ENCODE measurements around the gene GRB10.
A peak's percentile ranks its signal among the peaks of the same experiment; 100 is the strongest.

Gene GRB10

DNA sequence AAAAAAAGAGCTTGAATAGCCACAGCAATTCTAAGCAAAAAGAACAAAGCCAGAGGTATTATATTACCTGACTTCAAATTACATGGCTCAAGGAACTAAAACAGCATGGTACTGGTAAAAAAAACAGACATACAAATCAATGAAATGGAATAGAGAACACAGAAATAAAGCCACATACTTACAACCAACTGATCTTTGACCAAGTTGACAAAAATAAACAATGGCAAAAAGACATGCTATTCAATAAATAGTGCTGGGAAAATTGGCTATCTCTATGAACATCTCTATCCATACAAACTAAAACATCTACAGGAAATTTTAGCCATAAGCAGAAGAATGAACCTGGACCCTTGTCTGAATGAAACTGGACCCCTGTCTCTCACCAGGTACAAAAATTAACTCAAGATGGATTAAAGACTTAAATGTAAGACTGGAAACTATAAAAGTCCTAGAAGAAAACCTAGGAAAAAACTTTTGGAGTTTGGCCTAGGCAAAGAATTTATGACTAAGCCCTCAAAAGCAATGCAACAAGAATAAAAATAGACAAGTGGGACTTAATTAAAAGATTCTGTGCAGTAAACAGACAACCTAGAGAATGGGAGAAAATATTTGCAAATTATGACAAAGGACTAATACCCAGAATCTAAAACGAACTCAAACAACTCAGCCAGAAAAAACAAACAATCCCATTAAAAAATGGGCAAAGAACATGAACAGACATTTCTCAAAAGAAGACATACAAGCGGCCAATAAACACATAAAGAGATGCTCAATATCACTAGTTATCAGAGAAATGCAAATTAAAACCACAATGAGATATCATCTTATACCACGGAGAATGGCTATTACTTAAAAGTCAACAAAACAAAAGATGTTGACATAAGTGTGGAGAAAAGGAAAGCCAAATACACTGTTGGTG, 144.7 kb downstream of the GRB10 start:
- DNase-seq (ENCODE audit: low read depth, low spot score): no peak

GRCh38 chr7:50634378-50634777, 148.3 kb downstream of the GRB10 start:
- no peak for DNase-seq (ENCODE audit: low read depth, low spot score)

DNA sequence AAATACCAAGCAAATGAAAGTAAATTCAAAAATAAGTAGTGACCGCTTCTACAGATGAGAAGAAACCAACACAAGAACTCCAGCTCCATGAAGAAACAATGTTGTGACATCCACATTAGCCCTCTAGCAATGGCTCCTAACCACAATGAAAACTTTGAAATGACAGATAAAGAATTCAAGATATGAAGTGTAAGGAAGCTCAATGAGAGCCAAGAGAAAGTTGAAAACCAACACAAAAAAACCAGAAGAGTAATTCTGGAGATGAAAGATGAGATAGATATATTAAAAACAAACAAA, 149.3 kb downstream of the GRB10 start:
- DNase-seq (ENCODE audit: low read depth, low spot score): no peak

GRCh38 chr7:50632561-50633413, 149.9 kb downstream of the GRB10 start:
- peak; percentile 72 for DNase-seq (ENCODE audit: low read depth, low spot score)

- no peak for DNase-seq (ENCODE audit: low read depth, low spot score)
Measured at GRCh38 chr7:50631639-50632038, 151.1 kb downstream of the GRB10 start.

DNA sequence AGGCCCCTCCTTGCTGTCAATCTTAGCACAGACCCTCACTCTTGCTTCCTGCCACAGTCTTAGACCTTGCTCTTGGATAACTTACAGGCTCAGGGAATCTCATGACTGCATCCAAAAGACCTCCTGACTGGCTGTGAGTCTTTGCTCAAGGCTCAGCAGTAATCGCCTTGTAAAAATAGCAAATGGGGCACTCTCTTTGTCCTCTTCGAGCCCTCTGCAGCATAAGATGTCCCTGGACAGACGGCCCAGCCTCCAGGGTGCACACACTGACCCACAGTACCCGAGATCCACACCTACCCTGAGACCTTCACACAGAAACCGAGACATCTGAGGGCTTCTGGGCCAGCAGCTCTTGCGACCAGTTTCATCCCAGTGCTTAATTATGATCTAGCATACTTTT, 151.6 kb downstream of the GRB10 start:
- no peak for DNase-seq (ENCODE audit: low read depth, low spot score)

DNA sequence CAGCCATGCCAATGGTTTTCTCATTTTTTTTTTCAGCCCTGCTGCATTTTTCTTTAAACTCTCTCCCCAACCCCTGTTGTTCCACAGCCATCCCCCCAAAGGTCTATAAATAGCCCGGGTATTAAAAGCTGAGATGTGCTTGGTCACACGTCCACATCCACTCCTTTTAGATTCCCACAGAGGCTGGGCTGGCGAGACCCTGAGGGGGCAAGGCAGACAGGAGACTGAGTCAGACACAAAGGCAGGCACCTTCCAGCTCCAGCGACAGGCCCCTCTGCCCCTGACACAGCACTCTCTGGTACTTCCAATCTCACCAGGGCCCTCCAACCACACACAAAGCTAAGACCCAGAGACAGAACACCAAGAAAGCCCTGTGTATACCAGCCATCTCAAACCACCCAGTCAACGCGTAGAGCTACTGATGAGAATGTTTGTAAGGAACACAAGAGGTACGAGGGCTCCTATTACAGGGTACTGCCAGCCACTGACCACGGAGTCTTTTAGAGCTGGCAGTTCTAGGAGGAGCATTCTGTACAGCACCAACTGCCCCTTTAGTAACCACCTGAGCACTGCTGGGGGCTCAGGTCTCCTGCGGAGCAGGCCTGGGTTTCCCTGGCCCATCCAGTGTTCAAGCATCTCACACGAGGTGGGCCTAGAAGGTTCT, 153.3 kb downstream of the GRB10 start:
- DNase-seq (ENCODE audit: low read depth, low spot score): no peak

GRCh38 chr7:50628434-50629084, 154.1 kb downstream of the GRB10 start:
- DNase-seq (ENCODE audit: low read depth, low spot score): no peak

DNA sequence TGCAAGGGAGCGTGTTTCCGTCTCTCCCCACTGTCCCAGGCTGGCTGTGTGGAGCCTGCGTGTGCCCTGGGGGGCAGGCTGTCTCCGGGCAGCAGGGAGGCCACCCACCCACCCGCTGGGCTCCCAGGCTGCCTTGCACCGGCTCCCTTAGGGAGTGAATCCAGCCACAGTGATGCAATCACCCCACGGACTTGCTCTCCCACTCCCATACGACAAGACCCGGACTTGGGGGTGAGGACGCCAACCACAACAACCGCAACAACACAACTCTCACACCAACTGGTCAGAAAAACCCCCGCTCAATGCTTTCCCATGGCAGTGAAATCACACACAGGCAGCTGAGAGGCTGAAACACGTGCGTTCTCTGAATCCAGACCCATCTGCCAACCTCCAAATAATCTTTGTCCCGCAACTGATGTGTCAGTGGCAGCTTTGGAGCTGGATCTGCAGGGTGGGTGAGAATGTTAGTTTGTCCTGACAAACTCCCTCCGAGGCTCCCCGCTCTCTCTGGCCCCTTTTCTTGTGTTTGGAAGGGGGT, 154.8 kb downstream of the GRB10 start:
- no peak for DNase-seq (ENCODE audit: low read depth, low spot score)

DNA sequence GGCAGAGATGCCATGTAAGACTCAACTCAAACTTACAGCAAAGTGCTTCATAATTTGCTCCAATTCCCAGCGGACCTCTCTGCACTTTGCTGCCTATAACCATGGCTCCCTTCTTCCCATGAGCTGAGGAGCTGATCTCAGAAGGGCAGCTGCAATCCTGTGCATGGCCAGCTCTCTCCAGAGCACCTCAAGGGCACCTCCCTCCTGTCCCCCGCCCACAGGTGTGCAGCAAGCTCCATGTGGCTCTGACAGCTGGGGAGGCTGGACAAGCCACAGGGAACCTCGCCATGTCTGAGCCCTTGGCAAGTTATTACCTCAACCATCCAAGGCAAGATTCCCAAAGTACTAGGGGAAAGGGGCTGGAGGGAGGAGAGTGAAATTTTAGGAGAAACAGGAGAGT, 156.4 kb downstream of the GRB10 start:
- DNase-seq (ENCODE audit: low read depth, low spot score): no peak

- DNase-seq (ENCODE audit: low read depth, low spot score): no peak
Measured at GRCh38 chr7:50625360-50625759, 157.3 kb downstream of the GRB10 start.

- no peak for DNase-seq (ENCODE audit: low read depth, low spot score)
Measured at GRCh38 chr7:50622821-50623220, 159.9 kb downstream of the GRB10 start.

DNA sequence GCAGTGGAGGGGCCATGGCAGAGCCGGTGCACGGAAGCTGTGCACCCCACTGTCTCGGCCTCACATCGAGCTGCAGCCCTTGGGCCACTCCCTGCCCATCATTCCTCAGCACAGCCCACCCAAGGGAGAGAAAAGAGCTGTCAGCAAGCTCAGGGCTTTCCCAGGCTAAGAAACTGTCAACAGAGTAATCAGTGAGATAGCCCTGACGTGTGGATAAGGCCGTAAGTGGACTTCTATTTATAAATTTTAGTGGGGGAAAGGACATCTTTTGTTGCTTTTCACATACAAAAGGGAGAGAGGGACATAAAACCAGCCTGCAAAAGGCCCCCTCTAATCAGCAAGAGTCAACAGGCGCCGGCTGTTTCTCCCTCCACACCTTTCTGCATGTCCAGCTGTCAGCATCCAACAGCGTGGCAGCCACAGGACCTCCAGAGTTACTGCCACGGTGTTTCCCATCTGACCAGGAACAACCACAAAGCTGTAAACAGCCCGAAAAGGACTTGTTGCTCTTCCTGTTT, 160.7 kb downstream of the GRB10 start:
- no peak for DNase-seq (ENCODE audit: low read depth, low spot score)

DNA sequence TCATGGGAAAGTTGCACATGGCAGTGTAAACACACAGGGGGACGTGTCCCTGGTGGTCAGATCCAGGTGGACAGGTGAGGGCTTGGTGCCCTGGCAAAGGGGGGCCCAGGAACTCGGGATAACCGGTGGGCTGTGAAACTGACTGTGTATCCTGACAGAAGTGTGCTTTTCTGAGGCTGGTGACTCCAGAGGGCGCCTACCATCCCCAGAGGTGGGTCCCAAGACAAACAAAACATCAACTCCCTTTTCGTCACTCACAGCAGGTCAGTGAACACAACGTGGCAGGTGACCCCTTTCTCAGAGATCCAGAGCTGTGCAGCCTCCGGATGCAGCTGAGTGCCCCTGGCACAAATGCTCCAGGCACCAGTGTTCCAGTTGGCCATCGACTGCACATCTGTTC, 161.5 kb downstream of the GRB10 start:
- no peak for DNase-seq (ENCODE audit: low read depth, low spot score)

DNA sequence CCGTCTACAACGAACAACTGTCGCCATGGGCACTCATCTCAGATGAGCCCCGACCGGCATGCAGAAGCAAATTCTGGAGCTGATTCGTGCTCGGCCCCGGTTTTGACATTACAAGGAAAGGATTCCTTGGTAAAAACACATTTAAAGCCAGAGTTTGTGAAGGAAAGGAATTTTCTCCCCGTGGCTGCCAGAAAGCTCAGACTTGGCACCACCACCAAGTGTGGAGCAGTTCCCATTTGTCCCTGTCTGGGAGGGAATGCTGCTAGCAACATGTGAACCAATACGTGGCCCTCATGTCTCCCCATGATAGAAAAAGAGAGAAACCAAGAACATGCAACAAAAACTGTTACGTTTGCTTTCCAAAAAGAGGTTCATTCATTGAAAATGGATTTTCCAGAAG, 162.3 kb downstream of the GRB10 start:
- DNase-seq (ENCODE audit: low read depth, low spot score): no peak

GRCh38 chr7:50619684-50620083, 163.0 kb downstream of the GRB10 start:
- DNase-seq (ENCODE audit: low read depth, low spot score): no peak

GRCh38 chr7:50618281-50618680, 164.4 kb downstream of the GRB10 start:
- no peak for DNase-seq (ENCODE audit: low read depth, low spot score)

GRCh38 chr7:50615519-50616080, 167.1 kb downstream of the GRB10 start:
- DNase-seq (ENCODE audit: low read depth, low spot score): no peak

DNA sequence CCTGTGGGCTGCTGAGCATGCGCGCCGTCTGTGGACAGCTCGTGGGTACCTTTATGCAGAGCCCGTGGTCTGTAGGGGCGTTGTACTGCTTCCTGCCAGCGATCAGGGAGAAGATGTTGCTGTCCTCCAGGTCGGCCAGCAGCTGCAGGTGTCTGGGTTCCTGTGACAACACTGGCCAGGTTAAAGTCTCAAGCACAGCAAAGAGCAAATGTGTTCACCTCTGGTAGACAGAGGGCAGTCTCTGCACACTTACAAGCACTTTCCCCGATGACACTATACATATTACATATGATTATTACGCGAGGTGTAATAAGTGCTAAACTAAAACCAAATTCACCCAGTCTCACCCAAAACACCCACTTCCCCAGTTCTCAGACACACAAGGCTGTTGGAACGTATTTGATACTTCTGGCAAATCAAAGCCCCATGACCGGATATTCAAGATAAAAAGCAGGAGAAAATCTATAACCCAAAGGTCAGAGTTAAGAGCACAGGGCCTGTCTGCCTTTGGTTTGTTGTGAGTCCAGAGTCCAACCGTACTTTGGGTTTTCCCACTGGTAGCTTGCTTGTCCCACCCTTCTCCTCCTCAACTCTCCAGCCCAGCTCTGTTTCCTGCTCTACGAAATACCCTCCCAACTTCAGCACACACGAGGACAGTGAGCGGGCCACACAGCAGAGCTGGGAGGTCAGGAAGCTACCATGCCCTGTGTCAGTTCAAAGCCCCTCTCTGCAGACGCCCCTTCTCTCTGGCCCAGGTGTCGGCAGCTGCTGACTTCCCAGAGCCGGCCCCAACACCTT, 167.8 kb downstream of the GRB10 start:
- DNase-seq (ENCODE audit: low read depth, low spot score): no peak

DNA sequence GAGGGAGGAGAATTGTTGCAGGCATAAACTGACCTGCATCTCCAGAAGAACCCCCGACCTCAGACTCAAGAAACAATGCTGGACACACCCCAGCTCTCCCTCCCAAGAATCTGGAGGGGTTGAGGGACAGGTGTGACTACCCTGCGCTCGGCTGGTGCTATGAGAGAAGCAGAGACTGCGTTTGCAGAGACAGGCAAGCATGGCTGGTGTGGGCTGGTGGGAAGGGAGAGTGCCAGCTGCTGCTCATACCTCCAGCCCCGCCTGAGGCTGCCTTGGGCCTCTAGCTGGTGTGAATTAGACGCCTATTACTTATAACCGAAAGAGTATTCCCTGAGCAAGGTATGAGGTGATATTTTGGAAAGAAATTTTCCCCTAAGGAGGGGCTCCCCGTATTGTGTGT, 169.2 kb downstream of the GRB10 start:
- no peak for DNase-seq (ENCODE audit: low read depth, low spot score)

All from iPS DF 19.7 (cell line).